Stimulated activated CD8-positive, alpha-beta memory T cell treated with anti-CD3 and anti-CD28 coated beads, Interleukin-4, amount 100 ng/mL, for 48 hours (primary cell): Measurements from ENCODE around the gene CPNE8.

ENCODE experiments used
- DNase-seq: peaks from one replicate; pipeline ENCODE4 v3.0.0-alpha.2; 2020

Gene CPNE8

GRCh38 chr12:38892976-38893375, 12.4 kb downstream of the CPNE8 start:
- no peak for DNase-seq

DNA sequence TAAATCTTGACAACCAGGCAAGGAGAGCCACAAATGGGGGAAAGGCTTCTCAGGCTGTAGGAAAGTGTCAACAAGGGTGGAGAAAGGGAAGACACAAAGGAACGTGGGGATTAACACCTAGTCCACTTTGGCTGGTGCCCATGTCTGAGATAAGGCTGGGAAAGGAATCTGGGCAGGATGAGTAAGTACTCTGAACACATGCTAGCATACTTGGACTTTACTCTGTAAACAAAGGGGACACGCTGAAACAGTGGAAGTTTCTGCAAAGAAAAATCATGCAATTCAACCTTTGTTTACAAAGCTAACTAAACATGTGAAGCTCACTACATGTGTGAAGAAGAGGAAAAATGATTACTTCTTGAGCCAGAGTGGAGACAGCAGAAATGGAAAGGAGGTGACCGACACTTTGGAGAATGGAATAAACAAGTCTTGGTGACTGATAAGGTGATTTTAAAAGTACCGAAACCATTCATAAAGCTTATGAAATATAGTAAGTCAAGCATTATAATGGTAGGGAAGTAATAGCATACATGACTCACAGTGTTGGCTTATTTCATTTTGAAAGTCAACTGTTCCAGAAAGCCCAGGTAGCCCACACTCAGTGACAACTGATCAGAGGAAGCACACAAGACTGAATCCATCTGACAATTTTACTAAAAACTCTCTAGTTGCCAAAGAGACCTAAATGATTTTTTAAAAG, 13.2 kb downstream of the CPNE8 start:
- DNase-seq: no peak

DNA sequence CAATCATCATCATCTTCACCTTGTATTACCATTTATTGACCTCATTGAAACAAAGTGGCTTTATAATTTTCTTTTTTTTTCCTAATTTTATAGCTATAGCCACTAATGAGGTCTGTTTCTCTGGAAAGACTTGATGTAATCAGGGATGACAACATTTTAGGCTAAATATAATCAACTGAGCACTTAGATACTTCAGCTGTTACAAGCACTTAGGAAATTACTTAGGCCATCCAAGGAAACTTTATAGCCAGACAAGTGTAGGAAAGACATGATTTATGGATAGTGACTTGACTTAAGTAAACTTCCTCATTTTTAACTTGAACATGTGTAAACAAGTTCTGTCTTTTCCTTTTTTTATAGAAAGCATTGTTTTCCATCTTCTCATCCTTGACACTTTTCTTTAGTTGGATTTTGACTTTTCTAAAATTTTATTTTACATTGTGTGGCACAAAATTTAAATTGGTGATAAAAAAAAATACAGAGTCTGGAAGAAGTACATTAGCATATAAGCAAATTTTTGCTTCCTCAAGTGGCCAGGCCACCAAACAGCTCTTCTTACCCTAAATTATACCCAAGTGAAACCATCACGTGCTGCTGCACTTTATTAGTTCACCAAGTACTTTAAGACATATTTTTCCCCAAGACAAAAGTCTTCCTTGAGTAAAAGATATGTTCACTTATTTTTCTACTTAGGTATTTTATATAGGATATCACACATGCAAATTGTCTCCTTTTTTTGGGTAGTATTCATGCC, 15.1 kb downstream of the CPNE8 start:
- no peak for DNase-seq

DNA sequence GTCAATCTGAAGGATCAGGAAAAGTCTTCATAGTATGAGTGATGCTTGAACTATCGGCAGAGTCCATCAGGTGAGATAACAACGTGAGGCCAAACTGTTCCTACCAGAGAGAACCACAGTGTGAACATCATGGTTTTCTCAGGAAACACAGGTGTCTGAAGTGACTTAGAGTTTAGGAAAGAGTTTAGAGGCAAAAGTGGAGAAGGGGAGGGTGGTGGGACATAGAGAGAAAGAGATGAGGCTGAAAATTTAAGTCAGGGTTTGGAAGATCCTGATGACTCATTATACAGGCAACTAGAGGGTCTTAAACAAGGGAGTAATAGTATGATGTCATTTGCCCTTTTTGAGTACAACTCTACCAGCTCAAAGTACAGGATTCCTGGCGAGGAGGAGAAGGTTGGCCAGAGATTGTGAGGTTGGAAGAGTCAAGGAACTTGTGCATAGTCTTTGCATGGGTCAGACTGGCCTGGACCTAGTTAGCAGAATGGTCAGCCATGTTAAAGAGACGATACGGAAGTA, 16.0 kb downstream of the CPNE8 start:
- no peak for DNase-seq

GRCh38 chr12:38887770-38888169, 17.6 kb downstream of the CPNE8 start:
- no peak for DNase-seq

- no peak for DNase-seq
Observed at GRCh38 chr12:38886931-38887330, 18.5 kb downstream of the CPNE8 start.

GRCh38 chr12:38886064-38886463, 19.3 kb downstream of the CPNE8 start:
- no peak for DNase-seq

DNA sequence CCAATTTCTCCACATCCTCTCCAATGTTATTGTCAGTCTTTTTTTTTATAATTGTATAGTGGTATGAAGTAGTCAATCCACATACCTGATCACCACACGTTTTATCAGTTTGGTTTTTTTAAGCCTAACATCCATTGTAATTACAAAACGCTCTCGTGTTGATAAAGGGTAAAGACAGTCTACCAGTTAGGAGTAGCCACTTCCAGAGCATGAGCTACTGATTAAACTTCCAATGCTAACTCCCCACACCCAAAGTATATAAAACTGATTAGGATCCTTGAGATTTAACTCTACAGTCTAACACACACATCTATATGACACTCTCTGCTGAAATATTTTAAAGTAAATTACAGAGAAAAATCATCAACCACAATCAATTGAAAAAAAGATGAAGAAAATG, 20.7 kb downstream of the CPNE8 start:
- DNase-seq: no peak

- DNase-seq: no peak
Observed at GRCh38 chr12:38883629-38884134, 21.7 kb downstream of the CPNE8 start.

- DNase-seq: no peak
Observed at GRCh38 chr12:38880288-38880687, 25.1 kb downstream of the CPNE8 start.

DNA sequence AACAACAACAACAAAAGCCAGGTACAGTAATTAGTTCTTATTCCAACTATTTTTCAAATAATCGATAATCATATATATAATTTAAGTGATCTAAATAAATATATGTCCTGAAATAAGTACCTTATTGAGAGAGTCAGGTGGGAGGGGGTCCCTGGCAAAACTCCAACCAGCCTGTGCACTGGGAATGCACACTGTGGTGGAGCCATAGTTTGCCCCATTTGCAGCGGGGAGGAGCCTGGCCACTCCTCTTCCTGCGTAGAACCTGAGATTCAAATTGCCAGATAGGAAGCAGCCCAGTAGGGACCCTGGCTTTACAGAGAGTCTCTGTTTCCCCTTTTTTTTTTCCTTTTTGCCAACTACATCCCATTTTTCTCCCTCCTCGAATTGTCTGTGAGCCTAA, 26.4 kb downstream of the CPNE8 start:
- DNase-seq: no peak

DNA sequence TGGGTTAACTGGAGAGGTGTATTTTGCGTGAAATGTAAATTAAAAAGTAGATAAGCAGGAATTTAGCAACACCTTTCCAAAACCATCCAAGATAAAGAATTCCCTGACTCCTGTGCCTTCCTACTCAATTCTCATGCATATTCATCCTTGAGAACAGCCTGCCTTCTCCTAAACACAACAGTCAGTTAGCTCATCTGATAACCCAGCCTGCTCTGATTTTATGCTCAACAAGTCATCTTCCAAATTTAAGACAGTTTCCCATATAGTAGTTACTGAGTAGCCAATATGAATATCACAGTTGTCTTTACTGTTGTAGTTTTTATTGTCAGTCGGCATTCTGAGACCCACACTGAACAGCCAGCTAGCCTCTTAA, 27.1 kb downstream of the CPNE8 start:
- DNase-seq: no peak

DNA sequence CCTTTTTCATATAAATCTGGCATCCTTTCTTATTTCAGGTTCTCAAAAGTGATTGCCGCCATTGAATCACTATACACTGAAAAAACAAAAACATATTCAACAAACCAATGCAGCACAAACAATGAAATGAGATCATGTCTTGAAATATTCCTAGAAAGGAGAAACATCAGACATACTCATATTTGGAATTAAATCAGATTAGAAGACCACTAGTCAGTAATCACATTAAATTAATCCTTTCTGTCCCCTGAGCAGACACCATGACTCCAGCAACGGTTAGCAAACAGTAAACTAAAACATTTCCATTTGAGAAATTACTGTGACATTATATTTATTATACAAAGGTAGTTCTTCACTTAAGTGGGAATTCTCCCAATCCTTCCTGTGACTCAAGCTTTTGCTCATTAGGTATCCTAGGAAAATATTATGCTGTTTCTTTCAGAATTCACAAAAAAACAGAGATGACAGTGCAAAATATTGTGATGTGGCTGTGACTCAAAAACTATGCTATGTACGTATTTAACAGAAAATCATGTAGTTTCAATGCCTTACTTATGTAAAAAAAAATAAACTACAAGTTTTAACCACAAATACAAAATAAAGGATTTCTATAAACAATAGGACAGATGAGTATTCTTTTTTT, 29.7 kb downstream of the CPNE8 start:
- DNase-seq: no peak

DNA sequence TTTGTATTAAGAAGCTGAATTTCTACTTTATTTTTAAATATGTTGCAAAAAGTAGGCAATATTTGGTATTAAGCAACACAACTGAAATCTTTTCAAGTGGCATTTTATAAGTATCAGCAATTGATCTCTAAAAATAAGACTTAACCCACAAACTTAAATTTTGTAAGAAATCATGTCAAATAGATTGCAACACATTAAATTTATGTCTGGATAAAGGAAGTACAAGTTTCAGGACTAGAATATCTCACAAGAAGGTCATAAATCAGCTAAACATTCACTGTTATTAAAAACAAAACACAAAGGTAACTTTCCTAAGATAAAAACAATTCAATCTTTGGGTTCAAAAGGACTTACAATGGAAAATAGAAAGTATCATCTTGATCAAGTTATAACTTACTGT, 32.8 kb downstream of the CPNE8 start:
- no peak for DNase-seq

DNA sequence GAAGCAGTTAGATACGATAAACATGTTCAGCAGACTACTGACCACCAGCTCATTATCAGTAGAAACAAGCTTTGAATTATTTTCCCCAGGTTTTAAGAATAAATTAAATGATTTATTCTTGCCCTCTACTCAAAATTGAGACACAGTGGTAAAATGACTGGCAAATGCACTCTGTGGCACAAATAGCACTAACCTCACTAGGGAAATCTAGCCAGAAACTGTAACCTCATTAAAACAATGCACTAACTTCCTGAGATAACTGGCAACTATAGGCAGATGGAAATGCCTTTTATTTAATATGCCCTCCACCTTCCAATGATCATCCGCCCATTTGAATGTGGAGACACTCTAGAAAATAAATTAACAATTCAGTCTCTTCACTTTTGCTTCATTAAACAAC, 33.2 kb downstream of the CPNE8 start:
- no peak for DNase-seq

DNA sequence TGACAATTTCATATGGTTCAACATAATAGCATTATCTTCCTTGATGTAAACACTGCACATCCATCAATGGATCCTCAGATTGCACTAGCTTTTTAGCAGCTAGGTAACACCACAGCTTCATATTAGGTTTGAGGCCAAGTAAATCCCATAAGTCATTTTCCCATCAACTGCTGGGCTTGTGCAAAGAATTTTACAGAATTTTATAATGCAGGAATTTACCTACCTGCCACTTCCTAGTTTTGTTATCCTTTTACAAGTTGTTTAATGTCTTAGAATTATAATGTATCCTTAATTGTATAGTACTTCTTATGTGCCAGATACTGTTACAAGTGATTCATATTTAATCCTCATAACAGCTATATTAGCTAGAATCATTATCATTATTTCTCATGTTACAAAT, 36.4 kb downstream of the CPNE8 start:
- DNase-seq: no peak

DNA sequence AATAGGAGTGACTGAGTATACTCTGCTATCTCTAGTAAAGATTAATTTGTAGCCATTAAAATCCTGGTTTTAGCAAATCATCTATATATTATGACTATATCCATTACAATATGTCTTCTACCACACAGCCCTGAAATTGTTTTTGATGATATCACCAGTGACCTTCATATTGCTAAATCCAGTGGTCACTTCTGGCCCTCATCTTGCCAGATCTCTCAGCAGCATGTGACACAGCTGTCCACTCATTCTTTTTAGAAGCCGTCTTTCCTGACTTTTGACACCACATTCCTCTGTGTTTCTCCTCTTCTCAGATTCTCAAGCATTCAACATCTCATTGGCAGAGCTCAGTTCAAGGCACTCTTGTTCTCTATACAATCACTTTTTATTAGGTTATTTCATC, 54.9 kb downstream of the CPNE8 start:
- DNase-seq: no peak

- DNase-seq: no peak
Observed at GRCh38 chr12:38847247-38847646, 58.1 kb downstream of the CPNE8 start.

GRCh38 chr12:38844267-38844666, 61.1 kb downstream of the CPNE8 start:
- DNase-seq: no peak

- no peak for DNase-seq
Observed at GRCh38 chr12:38838056-38838850, 67.1 kb downstream of the CPNE8 start.

DNA sequence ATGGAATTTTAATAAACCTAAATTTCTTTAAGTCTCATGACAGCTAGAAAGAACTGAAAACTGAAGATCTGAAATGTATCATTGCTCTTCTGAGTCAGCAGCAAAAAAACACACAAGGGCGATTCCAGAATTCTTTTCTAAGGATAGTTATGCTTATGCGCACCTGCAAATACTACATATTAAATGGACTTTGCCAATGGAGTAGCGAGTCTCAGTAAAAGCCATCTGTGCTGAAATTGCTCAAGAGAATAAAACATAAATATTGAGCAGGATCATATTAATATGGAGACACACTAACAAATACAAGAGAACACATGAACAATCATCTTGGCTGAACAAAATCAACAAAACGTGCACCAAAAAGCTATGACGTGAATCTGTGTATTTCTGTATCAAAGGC, 73.7 kb downstream of the CPNE8 start:
- DNase-seq: no peak

- DNase-seq: no peak
Observed at GRCh38 chr12:38825006-38825405, 80.4 kb downstream of the CPNE8 start.

DNA sequence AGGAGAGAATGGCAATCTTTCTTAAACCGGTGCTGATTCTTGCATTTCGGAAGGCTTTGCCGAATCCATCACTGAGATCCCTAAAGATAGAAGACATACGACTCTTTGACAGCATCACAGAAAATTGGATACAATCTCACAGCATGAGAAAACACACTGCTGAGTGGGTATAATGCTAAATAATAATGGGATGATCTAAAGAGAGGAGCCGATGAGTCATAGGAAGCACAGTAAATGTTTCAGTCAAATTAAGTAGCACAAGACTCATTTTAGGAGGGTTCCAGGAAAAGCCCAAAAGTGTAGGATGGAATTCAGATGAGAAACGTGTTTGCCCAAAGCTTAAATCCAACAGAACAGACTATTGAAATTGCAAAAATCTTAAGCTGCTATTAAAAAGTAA, 81.7 kb downstream of the CPNE8 start:
- no peak for DNase-seq
